Measurements from ENCODE around the gene SALL1.

DNA sequence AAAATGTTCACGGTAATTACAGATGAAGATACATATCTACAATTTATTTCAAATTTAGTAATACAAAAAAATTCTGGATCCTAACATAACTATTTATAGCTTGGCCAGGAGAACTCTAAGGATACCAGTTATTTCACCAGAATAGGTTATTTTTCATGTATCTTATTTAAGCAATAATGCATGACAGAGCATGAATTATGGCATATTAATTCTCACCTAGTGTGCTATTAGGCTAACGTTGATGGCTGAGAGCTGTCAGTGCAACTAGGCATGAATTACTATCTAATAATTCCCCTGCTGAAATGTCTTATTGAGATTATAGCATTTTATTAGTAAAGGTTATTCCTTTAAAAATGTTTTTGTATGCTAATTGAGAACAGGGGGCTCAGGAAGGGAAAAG is 44.5 kb downstream of the SALL1 start:
- TF ChIP-seq YY1 (IDR thresholded peaks at IDR 0.05; ENCODE audit: insufficient read depth, insufficient read length) (no peak), SUZ12 (IDR thresholded peaks at IDR 0.05; ENCODE audit: extremely low read depth, insufficient read depth, insufficient read length) (no peak), ZNF274 (IDR thresholded peaks at IDR 0.05; ENCODE audit: low read depth, low read length) (no peak)

All from NT2/D1 (cell line).